ENCODE data around the gene COG5. TPM values are rescaled to one million over a fixed set of nuclear protein-coding genes. Genes with fewer than 3 reads are reported as not detected.

COG5 gene
- total RNA-seq, 1 experiment from 2014 or later, result 43.9 TPM

DNA sequence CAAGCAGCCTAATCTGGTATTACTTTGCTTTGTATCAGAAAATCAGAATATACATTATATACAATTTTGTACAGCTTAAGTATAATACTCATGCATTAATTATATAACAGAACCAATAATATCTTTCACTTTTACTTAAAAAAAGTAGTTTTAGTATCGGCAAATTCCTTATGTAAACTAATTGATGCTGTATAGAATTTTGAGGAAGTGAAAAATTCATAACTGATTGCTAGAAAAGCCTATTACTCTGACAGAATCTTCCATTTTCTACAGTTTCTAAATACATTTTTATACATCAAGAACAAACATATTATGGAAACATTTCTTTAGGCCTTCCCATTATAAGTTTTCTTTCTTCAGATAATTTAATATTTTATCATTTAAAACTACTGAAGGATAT lies 217.8 kb downstream of the COG5 start:
- CTCF ChIA-PET, result no interaction called here
- BruUV-seq (replicated peaks), result no TSS peak
- Histone ChIP-seq H3K9me3 (no peaks in the 10 kb centered on the region), H3K36me3 (ENCODE audit: control insufficient read depth, insufficient read depth, low read length) (no peaks in the 10 kb centered on the region), H3K4me3 (ENCODE audit: low read depth, low read length) (no peak overlapping the region), H3K27me3 (replicated peaks; ENCODE audit: control insufficient read depth, insufficient read depth, low read length) (no peaks in the 10 kb centered on the region), H3K4me1 (no peaks in the 10 kb centered on the region)
- no peaks in the 10 kb centered on the region for H3K4me1 Mint-ChIP-seq (ENCODE audit: low read depth, unreplicated experiment)
- no peak overlapping the region for H3K4me3 Mint-ChIP-seq (ENCODE audit: unreplicated experiment)
- H3K9me3 Mint-ChIP-seq (ENCODE audit: unreplicated experiment), result no peaks in the 10 kb centered on the region
- no peak for DNase-seq
- no peaks in the 10 kb centered on the region for H3K36me3 Mint-ChIP-seq (ENCODE audit: insufficient read depth, unreplicated experiment)
- no peaks in the 10 kb centered on the region for H3K27me3 Mint-ChIP-seq (ENCODE audit: insufficient read depth, unreplicated experiment)
- TF ChIP-seq, protein P1, sequence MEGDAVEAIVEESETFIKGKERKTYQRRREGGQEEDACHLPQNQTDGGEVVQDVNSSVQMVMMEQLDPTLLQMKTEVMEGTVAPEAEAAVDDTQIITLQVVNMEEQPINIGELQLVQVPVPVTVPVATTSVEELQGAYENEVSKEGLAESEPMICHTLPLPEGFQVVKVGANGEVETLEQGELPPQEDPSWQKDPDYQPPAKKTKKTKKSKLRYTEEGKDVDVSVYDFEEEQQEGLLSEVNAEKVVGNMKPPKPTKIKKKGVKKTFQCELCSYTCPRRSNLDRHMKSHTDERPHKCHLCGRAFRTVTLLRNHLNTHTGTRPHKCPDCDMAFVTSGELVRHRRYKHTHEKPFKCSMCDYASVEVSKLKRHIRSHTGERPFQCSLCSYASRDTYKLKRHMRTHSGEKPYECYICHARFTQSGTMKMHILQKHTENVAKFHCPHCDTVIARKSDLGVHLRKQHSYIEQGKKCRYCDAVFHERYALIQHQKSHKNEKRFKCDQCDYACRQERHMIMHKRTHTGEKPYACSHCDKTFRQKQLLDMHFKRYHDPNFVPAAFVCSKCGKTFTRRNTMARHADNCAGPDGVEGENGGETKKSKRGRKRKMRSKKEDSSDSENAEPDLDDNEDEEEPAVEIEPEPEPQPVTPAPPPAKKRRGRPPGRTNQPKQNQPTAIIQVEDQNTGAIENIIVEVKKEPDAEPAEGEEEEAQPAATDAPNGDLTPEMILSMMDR (IDR thresholded peaks at IDR 0.05; ENCODE audit: insufficient read depth in 1 of 2, low read depth in 1 of 2, low read length in 1 of 2, severe bottlenecking in 1 of 2, unreplicated experiment in 1 of 2), result no peak
- intact Hi-C loops (cut with micrococcal nuclease; ENCODE audit: unreplicated experiment), result no loop called here
- no peak overlapping the region for H3K27ac Mint-ChIP-seq (ENCODE audit: unreplicated experiment)
- POLR2A ChIA-PET, result no interaction called here

DNA sequence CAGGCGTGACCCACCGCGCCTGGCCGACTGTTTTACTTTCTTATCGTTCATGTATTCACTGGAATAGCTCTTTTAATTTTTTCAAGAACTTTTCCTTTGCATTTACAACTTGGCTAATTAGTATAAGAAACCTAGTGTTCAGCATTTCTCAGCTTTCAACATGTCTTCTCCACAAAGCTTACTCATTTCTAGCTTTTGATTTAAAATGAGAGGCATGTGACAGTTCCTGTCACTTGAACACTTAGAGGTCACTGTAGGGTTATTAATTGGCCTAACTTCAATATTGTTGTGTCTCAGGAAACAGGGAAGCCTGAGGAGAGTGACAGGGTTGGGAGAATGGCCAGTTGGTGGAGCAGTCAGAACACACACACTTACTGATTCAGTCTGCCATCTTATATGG lies 218.9 kb downstream of the COG5 start:
- Histone ChIP-seq H3K9me3 (no peaks in the 10 kb centered on the region), H3K4me1 (no peaks in the 10 kb centered on the region), H3K36me3 (ENCODE audit: control insufficient read depth, insufficient read depth, low read length) (no peaks in the 10 kb centered on the region), H3K4me3 (ENCODE audit: low read depth, low read length) (no peak overlapping the region), H3K27me3 (replicated peaks; ENCODE audit: control insufficient read depth, insufficient read depth, low read length) (no peaks in the 10 kb centered on the region)
- no TSS peak for BruUV-seq (replicated peaks)
- intact Hi-C loops (cut with micrococcal nuclease; ENCODE audit: unreplicated experiment), result no loop called here
- Mint-ChIP-seq H3K27ac (ENCODE audit: unreplicated experiment) (no peak overlapping the region), H3K4me3 (ENCODE audit: unreplicated experiment) (no peak overlapping the region), H3K4me1 (ENCODE audit: low read depth, unreplicated experiment) (peaks cover under 1% of the 10 kb centered on the region), H3K27me3 (ENCODE audit: insufficient read depth, unreplicated experiment) (no peaks in the 10 kb centered on the region), H3K36me3 (ENCODE audit: insufficient read depth, unreplicated experiment) (no peaks in the 10 kb centered on the region), H3K9me3 (ENCODE audit: unreplicated experiment) (no peaks in the 10 kb centered on the region)
- POLR2A ChIA-PET, result no interaction called here
- TF ChIP-seq, protein P1 (IDR thresholded peaks at IDR 0.05; ENCODE audit: insufficient read depth in 1 of 2, low read depth in 1 of 2, low read length in 1 of 2, severe bottlenecking in 1 of 2, unreplicated experiment in 1 of 2), result no peak
- CTCF ChIA-PET, result no interaction called here
- DNase-seq, result no peak

DNA sequence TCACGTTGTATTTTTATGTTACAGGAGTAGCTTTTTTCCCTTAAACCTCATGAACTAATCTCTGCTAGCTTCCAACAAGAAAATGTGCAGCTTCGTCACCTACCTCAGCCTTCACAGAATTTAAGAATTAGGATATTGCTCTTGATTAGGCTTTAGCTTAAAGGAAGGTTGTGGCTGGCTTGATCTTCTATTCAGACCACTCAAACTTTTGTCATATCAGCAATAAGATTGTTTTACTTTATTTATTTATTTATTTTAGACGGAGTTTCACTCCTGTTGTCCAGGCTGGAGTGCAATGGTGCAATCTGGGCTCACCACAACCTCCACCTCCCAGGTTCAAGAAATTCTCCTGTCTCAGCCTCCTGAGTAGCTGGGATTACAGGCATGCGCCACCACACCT lies 219.4 kb downstream of the COG5 start:
- Mint-ChIP-seq H3K4me3 (ENCODE audit: unreplicated experiment) (no peak overlapping the region), H3K9me3 (ENCODE audit: unreplicated experiment) (no peaks in the 10 kb centered on the region), H3K27ac (ENCODE audit: unreplicated experiment) (no peak overlapping the region), H3K36me3 (ENCODE audit: insufficient read depth, unreplicated experiment) (no peaks in the 10 kb centered on the region), H3K4me1 (ENCODE audit: low read depth, unreplicated experiment) (peaks cover 6% of the 10 kb centered on the region), H3K27me3 (ENCODE audit: insufficient read depth, unreplicated experiment) (no peaks in the 10 kb centered on the region)
- Histone ChIP-seq H3K27me3 (replicated peaks; ENCODE audit: control insufficient read depth, insufficient read depth, low read length) (no peaks in the 10 kb centered on the region), H3K36me3 (ENCODE audit: control insufficient read depth, insufficient read depth, low read length) (no peaks in the 10 kb centered on the region), H3K4me1 (peaks cover 3% of the 10 kb centered on the region; the same call in 1 of the 2 replicates), H3K9me3 (no peaks in the 10 kb centered on the region), H3K4me3 (ENCODE audit: low read depth, low read length) (no peak overlapping the region)
- intact Hi-C loops (cut with micrococcal nuclease; ENCODE audit: unreplicated experiment), result no loop called here
- POLR2A ChIA-PET, result no interaction called here
- CTCF ChIA-PET, result no interaction called here
- TF ChIP-seq, protein P1 (IDR thresholded peaks at IDR 0.05; ENCODE audit: insufficient read depth in 1 of 2, low read depth in 1 of 2, low read length in 1 of 2, severe bottlenecking in 1 of 2, unreplicated experiment in 1 of 2), result no peak
- no peak for DNase-seq
- BruUV-seq (replicated peaks), result no TSS peak

Data from Caco-2 (cell line).